Smooth muscle cell (in vitro differentiated cells): Measurements from ENCODE around the gene RAB3IL1. TPM values are rescaled to one million over a fixed set of nuclear protein-coding genes. Genes with fewer than 3 reads are reported as not detected.

ENCODE experiments used
- DNase-seq: peaks from one replicate; lab custom pipeline; 2025; ENCODE audit not compliant: unreplicated experiment; lab: John Stamatoyannopoulos, UW
- H2AFZ ChIP-seq: fragments of 200-600 bp; sonication (generic); 2 replicates; pipeline ENCODE4 v1.6.0; 2016; ENCODE audit warnings: antibody characterized with exemption, low read depth, mild to moderate bottlenecking
- H3F3A ChIP-seq: fragments of 200-600 bp; sonication (generic); 2 replicates; pipeline ENCODE4 v1.6.0; 2017; ENCODE audit warnings: antibody characterized with exemption, low read depth
- H3K27ac ChIP-seq: fragments of 200-600 bp; sonication (generic); 2 replicates; pipeline ENCODE4 v1.5.1; 2016; ENCODE audit warnings: low read depth, mild to moderate bottlenecking
- H3K27me3 ChIP-seq: fragments of 200-600 bp; sonication (generic); 2 replicates; pipeline ENCODE4 v1.6.1; 2016; ENCODE audit warnings: low read depth, mild to moderate bottlenecking
- H3K36me3 ChIP-seq: fragments of 200-600 bp; sonication (generic); 2 replicates; pipeline ENCODE4 v1.5.1; 2016; ENCODE audit warnings: low read depth
- H3K4me1 ChIP-seq: fragments of 200-600 bp; sonication (generic); 2 replicates; pipeline ENCODE4 v1.5.1; 2016; ENCODE audit warnings: low read depth
- H3K4me2 ChIP-seq: fragments of 200-600 bp; sonication (generic); 2 replicates; pipeline ENCODE4 v1.6.0; 2016; ENCODE audit warnings: mild to moderate bottlenecking
- H3K4me3 ChIP-seq: fragments of 200-600 bp; sonication (generic); 2 replicates; pipeline ENCODE4 v1.5.1; 2016; ENCODE audit warnings: mild to moderate bottlenecking
- H3K79me2 ChIP-seq: fragments of 200-600 bp; sonication (generic); 2 replicates; pipeline ENCODE4 v1.6.0; 2016; ENCODE audit warnings: low read depth, mild to moderate bottlenecking
- H3K9ac ChIP-seq: fragments of 200-600 bp; sonication (generic); 2 replicates; pipeline ENCODE4 v1.6.0; 2016; ENCODE audit warnings: low read depth
- H3K9me3 ChIP-seq: fragments of 200-600 bp; sonication (generic); replicated peaks from 2 replicates; pipeline ENCODE4 v1.5.1; 2016; ENCODE audit warnings: low read depth
- H4K20me1 ChIP-seq: fragments of 200-600 bp; sonication (generic); 2 replicates; pipeline ENCODE4 v1.6.0; 2016; ENCODE audit warnings: low read depth
- WGBS: methylation state at CpG from one replicate; pipeline ENCODE4 v1.1.7; 2016; ENCODE audit warnings: low lambda C conversion rate; 5-methylcytosine and 5-hydroxymethylcytosine counted together
- polyA plus RNA-seq: library from polyadenylated mRNA; unstranded; fragments of >200 nt; fragmentation: Nextera tagmentation; extraction: Ambion mirVana; gene quantifications from 2 replicates; pipeline ENCODE4 v1.2.1, GENCODE V29; 2016
- total RNA-seq: library from RNA; depleted of rRNA; stranded (reverse); fragments of >200 nt; gene quantifications from 2 replicates; pipeline ENCODE4 v1.2.3, GENCODE V29; 2014
- TF ChIP-seq, protein P1 (sequence below): fragments of 200-600 bp; sonication (generic); IDR thresholded peaks from 2 replicates; pipeline ENCODE4 v1.5.1; 2017; ENCODE audit warnings: borderline replicate concordance, mild to moderate bottlenecking, antibody characterized with exemption; ENCODE audit not compliant: insufficient read depth, poor library complexity, severe bottlenecking

Gene RAB3IL1
- total and polyA plus RNA-seq, 2 experiments from 2014 or later, result 4.9 to 11.6 TPM

GRCh38 chr11:61912530-61912898 lies 4.9 kb downstream of the RAB3IL1 start:
- Histone ChIP-seq H3K9ac (no peak overlapping the region), H3K4me1 (no peaks in the 10 kb centered on the region), H4K20me1 (peaks cover 5% of the 10 kb centered on the region), H3K79me2 (no peaks in the 10 kb centered on the region), H3K4me3 (no peak overlapping the region), H3K9me3 (no peaks in the 10 kb centered on the region), H3K4me2 (no peak overlapping the region), H3K27me3 (no peaks in the 10 kb centered on the region), H3K27ac (no peak overlapping the region), H2AFZ (no peak overlapping the region), H3F3A (no peaks in the 10 kb centered on the region), H3K36me3 (no peaks in the 10 kb centered on the region)
- WGBS, result 89% methylated on average over 6 of the region's 6 CpGs
- no peak for DNase-seq
- TF ChIP-seq, protein P1, sequence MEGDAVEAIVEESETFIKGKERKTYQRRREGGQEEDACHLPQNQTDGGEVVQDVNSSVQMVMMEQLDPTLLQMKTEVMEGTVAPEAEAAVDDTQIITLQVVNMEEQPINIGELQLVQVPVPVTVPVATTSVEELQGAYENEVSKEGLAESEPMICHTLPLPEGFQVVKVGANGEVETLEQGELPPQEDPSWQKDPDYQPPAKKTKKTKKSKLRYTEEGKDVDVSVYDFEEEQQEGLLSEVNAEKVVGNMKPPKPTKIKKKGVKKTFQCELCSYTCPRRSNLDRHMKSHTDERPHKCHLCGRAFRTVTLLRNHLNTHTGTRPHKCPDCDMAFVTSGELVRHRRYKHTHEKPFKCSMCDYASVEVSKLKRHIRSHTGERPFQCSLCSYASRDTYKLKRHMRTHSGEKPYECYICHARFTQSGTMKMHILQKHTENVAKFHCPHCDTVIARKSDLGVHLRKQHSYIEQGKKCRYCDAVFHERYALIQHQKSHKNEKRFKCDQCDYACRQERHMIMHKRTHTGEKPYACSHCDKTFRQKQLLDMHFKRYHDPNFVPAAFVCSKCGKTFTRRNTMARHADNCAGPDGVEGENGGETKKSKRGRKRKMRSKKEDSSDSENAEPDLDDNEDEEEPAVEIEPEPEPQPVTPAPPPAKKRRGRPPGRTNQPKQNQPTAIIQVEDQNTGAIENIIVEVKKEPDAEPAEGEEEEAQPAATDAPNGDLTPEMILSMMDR, result no peak

- no peaks in the 10 kb centered on the region for H3K27me3 ChIP-seq
- no peak for DNase-seq
- TF ChIP-seq, protein P1, result no peak
- H3K4me1 ChIP-seq, result no peaks in the 10 kb centered on the region
- H3F3A ChIP-seq, result no peaks in the 10 kb centered on the region
- no peaks in the 10 kb centered on the region for H3K36me3 ChIP-seq
- H3K4me2 ChIP-seq, result no peak overlapping the region
- H3K27ac ChIP-seq, result no peak overlapping the region
- 88% methylated on average over 17 of the region's 17 CpGs for WGBS
- peaks cover 5% of the 10 kb centered on the region for H4K20me1 ChIP-seq
- H3K9me3 ChIP-seq, result no peaks in the 10 kb centered on the region
- H3K4me3 ChIP-seq, result no peak overlapping the region
- H3K9ac ChIP-seq, result no peak overlapping the region
- H2AFZ ChIP-seq, result no peak overlapping the region
- no peaks in the 10 kb centered on the region for H3K79me2 ChIP-seq
These were observed 5.5 kb downstream of the RAB3IL1 start for GRCh38 chr11:61911701-61912529.

- H3K27ac ChIP-seq, result no peak overlapping the region
- no peaks in the 10 kb centered on the region for H3K36me3 ChIP-seq
- WGBS, result 89% methylated on average over 7 of the region's 7 CpGs
- H3F3A ChIP-seq, result no peaks in the 10 kb centered on the region
- no peak overlapping the region for H3K4me2 ChIP-seq
- DNase-seq, result no peak
- TF ChIP-seq, protein P1, result no peak
- peaks cover 5% of the 10 kb centered on the region for H4K20me1 ChIP-seq
- H3K4me3 ChIP-seq, result no peak overlapping the region
- H3K9me3 ChIP-seq, result no peaks in the 10 kb centered on the region
- H3K9ac ChIP-seq, result no peak overlapping the region
- H3K4me1 ChIP-seq, result no peaks in the 10 kb centered on the region
- H3K27me3 ChIP-seq, result no peaks in the 10 kb centered on the region
- H3K79me2 ChIP-seq, result no peaks in the 10 kb centered on the region
- no peak overlapping the region for H2AFZ ChIP-seq
These were observed 6.2 kb downstream of the RAB3IL1 start for GRCh38 chr11:61911128-61911700.
